NK-92 (cell line): ENCODE results near the gene TOLLIP.
"Not testable (repeated sequence)": the region's sequence is repeated elsewhere in the genome, so short reads cannot be mapped to it uniquely, and the experiment has no call there.

Experiments
- DNase-seq: peaks from one replicate; lab custom pipeline; 2025; ENCODE audit not compliant: unreplicated experiment; lab: John Stamatoyannopoulos, UW

The TOLLIP gene

DNA sequence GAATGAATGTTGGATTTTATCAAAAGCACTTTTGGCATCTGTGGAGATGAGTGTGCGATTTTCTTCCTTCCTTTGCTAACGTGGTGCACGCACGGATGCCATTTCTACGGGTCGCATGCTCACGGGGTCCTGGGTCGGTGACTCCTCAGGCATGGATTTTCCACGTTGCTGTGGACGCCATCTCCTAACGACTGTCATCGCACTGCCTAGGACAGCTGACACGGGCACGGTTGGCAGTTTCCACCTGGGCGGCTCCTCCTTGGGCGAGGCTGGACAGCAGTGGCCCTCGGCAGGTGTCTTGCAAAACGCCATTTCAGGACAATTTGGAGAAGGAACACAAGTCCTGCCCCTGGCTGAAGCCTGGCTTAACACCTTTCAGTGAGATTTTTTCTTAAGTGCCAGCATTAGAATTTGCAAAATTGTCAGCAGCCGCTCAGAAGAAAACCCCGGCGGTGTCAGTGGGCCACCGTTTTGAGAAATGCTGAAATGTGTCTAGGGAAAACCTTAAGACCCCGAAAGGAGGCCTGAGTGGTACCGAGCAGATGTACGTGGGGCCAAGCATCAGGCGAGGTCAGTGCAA is 34.7 kb upstream of the TOLLIP start:
- no peak for DNase-seq

DNA sequence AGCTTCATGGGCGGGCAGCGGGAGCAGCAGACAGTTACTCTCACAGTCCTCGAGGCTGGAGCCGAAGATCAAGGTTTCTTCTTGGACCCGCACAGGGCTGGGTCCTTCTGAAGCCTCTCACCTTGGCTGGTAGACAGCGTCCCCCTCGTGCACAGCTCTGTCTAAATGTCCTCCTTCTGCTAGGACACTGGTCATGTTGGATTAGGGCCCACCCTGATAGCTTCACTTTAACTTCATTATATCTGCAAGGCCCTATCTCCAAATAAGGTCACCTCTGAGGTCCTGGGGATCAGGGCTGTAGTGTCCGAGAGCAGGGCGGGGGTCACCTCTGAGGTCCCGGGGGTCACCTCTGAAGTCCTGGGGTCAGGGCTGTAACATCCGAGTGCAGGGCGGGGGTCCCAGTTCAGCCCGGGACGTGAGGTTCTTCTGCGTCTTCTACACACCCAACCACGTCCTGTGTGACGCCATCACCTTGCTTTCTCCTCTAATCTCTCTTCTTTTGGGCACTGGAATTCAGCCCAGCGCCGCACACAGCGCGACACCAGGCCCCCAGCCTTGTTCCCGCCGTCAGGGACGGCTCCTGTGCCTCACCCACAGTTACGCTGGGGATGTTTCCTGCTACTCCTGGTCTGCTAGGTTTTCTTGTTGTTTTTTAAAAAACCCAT is 34.1 kb upstream of the TOLLIP start:
- no peak for DNase-seq

DNA sequence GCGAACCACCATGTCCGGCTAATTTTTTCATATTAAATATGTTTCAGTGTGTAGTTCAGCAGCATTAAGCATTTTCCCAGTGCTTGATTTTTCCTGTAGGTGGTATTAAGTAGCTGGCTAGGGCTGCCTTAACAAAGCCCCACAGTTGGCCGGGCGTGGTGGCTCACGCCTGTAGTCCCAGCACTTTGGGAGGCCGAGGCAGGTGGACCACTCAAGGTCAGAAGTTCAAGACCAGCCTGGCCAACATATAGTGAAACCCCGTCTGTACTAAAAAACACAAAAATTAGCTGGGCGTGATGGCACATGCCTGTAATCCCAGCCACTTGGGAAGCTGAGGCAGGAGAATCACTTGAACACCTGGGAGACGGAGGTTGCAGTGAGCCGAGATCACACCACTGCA is 33.5 kb upstream of the TOLLIP start:
- DNase-seq, result no peak

DNA sequence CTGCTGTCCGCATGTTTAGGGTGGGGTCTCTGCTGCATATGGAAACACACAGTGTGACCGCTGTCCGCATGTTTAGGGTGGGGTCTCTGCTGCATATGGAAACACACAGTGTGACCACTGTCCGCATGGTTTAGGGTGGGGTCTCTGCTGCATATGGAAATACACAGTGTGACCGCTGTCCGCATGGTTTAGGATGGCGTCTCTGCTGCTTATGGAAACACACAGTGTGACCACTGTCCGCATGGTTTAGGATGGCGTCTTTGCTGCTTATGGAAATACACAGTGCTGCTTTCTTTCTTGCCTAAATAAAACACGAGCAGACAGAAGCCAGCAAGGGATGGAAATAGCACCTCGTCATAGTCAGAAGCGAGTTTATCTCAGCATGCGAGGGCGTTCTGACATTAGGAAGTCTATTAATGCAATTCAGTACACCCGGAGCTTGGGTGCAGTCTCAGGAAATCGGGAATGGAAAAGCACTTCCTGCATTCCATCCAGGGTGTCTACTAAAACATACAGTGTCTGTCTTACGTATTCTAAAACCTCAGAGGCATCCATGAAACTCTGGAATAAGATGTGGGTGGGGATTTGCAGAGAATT is 32.6 kb upstream of the TOLLIP start:
- DNase-seq, result no peak

DNA sequence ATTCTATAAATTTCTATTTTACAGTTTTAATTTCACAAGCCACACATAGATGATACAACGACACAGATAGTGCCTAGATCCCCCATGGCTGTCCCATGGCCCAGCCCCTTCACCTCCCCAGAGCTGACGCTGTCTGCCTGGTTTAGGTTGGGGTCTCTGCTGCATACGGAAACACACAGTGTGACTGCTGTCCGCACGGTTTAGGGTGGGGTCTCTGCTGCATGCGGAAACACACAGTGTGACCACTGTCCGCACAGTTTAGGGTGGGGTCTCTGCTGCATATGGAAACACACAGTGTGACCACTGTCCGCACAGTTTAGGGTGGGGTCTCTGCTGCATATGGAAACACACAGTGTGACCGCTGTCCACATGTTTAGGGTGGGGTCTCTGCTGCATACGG is 31.8 kb upstream of the TOLLIP start:
- not testable (repeated sequence) for DNase-seq

DNA sequence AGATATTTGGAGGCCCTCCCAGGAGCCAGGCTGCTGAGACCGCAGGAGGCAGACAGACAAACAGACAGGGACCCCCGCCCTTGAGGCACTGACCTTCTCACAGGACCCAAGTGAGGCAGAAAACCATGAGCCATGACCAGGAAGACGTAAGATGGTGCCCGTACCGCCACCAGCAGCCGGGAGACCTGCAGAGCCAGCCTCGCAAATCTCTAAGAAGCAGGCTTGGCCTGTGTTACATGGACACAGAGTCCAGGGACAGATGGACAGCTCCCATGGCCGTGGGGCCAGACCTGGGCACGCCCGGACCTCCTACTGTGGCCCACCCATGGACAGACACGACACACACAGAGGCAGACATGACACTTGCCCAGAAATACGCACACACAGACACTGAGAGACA is 30.7 kb upstream of the TOLLIP start:
- DNase-seq, result no peak

DNA sequence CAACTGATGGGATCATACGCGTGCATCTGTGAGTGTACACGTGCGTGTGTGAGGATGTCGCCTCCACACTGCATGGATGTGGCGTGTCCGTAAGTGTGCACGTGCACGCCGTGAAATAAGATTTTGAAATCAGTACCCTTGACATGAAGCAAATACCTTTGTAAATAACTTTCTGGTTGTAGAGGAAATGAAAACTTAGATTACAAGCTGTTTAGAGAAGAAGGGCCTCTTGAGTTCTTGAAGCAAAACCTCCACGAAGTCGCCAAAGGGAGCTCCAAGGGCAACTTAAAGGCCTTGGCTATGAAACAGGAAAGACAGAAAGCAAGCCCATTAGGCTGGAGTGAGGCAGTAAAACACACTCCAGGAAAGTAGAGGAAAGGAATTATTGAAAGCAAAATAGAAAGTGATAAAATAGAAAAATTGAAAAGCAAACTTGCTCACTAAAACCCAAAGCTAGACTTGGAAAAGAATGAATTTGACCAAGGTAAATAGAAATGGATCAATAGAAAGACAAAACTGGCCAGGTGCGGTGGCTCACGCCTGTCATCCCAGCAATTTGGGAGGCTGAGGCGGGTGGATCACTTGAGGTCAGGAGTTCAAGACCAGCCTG is 29.7 kb upstream of the TOLLIP start:
- DNase-seq, result no peak

DNA sequence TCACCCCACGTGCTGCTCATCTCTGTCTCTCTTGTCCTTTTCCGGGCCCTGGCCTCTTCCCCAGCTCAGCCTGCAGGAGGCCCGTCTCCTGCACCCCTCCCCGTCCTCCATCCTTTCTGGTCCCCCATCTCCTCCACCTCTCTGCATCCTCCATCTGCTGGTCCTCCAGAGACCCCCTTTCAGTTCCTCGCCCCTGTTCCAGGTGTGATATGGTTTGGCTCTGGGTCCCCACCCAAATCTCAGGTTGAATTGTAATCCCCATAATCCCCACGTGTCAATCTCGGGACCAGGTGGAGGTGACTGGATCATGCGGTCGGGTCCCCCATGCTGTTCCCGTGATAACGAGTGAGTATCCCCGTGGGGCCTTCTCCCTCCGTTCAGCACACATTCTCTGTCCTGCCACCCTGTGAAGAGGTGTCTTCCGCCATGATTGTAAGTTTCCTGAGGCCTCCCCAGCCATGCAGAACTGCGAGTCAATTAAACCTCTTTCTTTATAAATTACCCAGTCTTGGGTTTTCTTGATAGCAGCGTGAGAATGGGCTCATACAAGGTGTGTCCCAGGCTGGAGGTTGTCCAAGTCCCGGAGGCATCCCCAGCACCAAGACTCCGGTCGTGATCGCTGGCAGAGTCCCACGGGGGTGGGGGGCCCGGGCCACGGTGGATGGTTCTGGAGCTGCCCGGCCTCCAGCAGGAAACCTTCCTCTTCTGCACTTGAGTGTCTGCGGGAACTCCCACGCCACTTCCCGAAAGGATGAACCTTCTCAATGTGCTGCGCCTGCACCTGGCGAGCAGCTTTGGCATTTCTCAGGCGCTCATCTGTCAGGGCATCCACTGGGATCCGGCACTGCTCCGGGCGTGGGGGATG is 29.0 kb upstream of the TOLLIP start:
- no peak for DNase-seq

DNA sequence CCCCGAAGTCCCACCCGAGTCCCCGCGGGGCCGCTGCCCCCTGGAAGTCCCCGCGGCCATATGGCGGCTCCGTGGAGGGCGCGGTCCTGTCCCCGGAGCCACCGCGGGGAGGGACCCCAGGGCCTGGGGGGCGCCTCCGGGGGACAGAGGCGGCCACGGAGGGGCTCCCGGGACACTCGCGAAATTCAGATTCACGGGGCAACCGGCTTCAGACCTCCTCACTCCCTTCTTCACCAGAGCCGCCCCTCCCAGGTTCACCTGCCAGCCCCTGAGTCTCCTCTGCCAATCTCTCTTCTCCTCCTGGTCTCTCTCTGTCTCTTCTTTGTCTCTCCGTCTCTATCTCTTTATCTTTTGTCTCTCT is 28.2 kb upstream of the TOLLIP start:
- no peak for DNase-seq

DNA sequence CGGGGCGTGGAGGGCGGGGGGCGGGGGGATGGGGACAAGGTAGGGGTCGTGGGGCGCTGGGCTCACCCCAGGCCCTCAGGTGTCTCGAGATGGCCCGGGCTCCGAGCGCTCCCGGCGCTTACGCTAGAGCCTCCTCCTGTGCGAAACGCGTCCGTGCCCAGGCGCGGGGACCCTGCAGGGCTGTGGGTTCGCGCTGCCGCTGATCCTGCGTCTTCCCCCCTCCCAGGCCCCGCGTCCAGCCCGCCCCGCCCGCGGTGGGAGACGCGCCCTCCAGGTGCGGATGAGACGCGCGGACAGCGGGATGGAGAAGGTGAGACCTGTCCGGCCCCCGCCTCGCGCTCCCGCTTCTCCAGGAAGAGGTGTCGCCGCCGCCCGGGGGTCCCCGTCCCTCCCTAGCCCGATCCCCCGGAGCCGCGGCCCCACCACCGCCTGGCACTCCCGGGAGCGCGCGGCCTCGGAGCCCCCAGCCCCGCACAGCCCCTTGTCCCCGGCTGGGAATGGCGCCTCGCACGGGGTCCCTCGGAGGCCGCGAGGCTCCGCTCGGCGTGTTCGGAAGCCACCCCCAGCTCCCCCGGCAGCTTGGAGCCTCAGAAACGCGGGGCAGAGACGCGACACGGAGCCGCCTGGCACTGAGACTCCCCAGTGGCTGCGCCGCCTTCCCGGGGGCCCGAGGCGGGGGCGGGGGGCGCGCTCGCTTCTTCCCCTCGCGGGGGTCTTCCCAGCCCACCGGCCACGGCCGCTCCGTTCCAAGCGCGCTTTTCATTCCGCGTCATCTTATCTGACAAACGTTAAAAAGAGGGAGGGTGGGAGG is 27.6 kb upstream of the TOLLIP start:
- DNase-seq, result no peak

DNA sequence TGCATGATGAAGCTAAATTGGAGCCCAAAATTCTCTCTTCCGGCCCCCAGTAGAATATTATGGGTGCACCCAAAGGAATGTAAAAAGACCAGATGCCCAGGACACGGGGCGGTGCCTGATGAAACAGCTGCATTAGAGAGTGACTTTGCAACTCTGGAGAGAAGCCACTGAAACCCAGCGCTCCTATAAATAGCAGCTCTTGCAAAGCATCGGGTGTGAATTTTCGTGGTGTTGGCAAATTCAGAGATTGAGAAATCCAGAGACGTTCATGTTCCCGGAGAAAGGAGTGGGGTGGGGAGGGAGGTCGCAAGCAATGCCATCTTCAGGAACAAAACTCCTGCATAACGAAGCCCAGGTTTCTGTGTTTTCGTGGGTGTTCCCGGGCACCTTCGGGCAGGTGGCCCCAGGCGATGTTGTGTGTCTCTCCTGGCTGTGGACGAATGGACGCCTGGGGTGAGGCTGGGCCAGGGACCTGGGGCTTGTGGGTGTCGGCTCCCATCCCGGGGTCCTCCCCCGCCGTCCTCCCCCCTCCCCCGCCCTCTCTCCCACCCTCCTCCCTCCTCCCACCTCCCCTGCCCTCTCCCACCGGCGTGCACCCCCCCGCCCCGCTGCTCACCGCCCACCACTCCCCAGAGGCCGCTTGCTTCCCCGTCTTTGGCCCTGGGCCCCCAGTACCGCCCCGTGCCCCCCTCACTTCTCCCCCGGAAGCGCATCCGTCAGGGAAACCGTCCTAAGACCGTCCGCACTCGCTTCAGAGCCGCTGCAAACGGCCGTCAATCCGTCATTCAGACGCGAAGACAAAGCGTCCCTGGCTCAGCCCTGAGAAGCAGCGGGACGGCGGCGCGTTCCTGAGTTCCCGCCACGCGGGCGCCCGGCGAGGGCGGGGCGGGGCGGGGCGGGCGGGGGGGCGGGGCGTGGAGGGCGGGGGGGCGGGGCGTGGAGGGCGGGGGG is 26.7 kb upstream of the TOLLIP start:
- DNase-seq, result no peak

DNA sequence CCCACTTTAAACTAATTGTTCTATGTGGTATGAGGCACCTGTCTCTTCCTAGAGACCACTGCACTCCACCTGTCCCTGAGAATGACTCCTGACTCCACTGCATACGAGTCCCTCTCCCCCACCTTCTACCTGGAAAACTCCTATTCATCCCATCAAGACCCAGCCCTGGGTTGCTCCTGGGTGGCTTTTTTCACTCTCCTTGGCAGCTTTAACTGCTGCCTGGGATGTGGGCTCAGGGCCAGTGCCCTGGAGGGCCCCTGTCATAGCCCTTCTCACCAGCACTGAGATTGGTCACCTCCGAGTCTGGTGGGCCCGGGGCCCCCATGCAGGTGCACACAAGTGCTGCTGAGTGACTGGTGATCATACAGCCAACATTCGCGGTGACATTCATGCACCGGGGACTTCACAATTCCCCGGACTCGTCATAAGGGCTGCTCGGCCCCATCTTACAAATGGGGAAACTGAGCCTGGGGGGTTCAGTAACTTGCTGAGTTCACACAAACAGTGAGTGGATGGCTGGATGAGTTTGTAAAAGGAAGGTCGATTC is 25.9 kb upstream of the TOLLIP start:
- DNase-seq, result no peak

DNA sequence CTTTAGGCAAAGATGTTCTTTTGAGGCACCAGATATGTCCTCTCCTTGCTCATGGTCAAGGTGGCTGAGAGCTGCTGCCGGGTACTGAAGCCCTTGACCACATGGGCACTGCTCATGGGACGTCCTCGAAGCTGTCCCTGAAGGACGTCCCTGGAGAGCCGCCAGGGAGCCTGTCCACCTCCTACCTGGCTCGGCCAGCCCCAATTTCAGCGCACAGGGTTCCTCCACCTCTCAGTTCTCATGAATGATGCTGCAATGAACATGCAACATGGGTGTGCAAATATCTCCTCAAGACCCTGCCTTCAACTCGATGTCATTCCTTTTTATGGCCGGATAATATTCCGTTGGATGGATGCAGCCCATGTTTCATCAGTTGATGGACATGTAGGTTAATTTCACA is 24.4 kb upstream of the TOLLIP start:
- DNase-seq, result no peak

DNA sequence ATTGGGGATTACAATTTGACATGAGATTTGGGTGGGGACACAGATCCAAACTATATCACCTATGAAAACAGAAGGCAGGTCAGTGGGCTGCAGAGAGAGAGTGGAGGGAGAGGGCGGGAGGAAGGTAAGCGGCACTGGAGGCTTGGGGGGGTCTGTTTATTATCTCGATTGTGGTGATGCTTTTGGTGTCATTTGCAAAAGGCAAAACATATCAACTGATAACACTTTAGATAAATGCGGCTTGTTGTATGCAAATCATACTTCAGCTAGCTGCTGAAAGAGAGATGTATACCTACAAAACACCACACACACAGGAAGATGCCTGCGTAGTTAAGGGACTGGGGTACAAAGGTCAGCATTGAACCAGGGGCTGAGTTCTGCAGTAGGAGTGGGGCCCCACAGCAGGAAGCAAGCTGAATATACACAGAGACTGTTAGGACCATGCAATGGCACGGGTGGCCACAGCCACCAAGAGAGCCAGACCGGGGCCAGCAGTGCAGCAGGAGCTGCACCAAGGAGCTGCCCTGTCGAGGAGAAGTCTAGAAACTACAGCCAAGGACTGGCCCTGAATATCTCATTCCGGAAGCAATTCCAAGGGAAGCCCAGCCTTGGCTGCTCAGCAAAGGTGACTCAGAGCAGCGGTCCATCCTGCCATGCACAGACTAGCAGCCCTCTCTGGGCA is 23.8 kb upstream of the TOLLIP start:
- DNase-seq, result no peak

DNA sequence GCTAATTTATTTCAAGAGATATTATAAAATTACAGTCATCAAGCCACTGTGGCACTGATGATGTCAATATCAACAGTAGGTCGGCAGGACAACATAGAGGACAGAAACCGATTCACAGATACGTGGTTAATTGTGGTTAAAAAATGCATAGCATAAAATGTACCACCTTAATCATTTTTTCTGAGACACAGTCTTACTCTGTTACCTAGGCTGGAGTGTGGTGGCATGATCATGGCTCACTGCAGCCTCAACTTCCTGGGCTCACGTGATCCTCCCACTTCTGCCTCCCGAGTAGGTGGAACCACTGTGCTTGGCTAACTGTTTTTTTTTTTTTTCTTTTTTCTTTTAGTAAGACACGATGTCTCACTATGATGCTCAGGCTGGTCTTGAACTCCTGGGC is 21.0 kb upstream of the TOLLIP start:
- no peak for DNase-seq

DNA sequence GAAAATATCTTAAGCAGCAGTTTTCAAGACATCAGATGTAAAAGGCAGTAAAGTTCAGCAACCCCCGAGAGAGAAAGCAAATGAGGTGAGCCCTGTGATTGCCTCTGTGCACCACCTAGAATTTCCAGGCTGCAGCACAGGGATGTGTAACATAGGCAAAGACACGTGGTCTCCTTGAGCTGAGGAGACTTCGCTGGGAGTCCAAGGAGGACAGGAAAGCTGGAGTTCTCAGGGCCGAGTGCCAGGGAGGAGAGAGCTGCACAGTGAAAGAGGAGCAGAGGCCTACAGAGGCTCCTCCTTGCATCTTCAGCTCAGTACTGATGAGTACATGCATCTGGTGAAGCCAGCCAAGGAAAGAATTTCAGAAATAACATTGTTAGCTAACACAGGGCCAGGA is 17.6 kb upstream of the TOLLIP start:
- no peak for DNase-seq

DNA sequence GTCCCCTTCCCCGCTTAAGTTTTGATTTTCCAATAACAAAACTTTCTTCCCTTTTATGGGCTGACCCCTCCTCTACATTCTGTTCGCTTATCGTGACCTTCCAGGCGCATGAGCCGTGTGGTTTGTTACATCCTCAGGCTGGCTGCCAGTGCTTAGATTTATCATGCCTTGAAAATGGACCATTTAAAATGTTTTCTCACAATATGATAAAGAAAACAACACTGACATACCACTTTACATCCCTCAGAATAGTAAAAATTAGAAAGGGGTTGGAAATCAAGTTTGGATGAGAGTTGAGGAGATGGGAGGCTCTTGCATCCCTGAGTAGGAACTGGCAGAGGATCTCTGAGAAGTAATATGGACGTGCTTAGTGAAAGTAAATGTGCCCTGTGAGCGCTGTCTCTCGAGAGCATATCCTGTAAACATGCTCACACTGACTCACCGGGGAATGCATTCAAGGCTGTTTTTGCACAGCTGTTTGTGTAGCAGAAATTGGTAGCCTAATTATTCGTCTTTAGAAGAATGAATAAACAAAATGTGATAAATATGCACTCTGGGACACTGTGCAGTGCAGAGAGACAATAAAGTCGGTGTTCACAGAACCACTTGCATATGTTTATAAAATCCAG is 17.1 kb upstream of the TOLLIP start:
- no peak for DNase-seq

DNA sequence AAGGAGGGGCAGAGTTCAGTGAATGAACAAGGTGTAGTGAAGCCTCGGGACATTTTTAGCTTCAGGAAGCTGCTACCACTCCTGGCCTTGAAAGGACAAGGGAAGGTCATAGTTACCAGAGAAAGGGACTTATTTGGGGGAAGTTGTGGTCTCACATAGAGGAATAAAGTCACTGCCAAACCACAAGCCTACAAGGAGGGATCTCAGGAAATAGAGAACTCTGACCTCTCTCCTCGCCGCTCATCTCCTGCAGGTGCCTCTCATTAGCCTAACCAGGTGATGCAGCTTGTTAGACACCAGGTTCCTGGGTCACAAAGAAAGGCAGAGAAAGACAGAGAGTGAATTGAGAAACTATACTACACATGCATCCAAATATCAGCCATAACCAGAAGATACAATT is 14.3 kb upstream of the TOLLIP start:
- DNase-seq, result no peak
